WTC11 (cell line): ENCODE results near the gene HIF3A. TPM values are rescaled to one million over a fixed set of nuclear protein-coding genes. Genes with fewer than 3 reads are reported as not detected.
A peak's percentile ranks its signal among the peaks of the same experiment; 100 is the strongest.
"Not testable (repeated sequence)": the region's sequence is repeated elsewhere in the genome, so short reads cannot be mapped to it uniquely, and the experiment has no call there.

Experiments
- ATAC-seq: fragments of 200-7000 bp; cut with Tn5 transposase; 2 replicates; pipeline ENCODE4 v1.10.0; 2021; ENCODE audit warnings: mild to moderate bottlenecking, moderate library complexity
- CTCF ChIA-PET: fragments of 300-600 bp; sonication (Branson Sonifier 250); formaldehyde crosslinking; loops from one replicate; lab custom pipeline; 2021; ENCODE audit warnings: antibody characterized with exemption; lab: Charles Lee
- POLR2A ChIA-PET: fragments of 350-600 bp; sonication (Branson Sonifier 250); formaldehyde crosslinking; loops from one replicate; lab custom pipeline; 2021; ENCODE audit warnings: antibody characterized with exemption; lab: Charles Lee
- DNase-seq: peaks from one replicate; pipeline ENCODE4 v3.0.0; 2021; ENCODE audit warnings: low spot score
- H3K27ac Mint-ChIP-seq: 2 replicates; pipeline ENCODE4 v1.8.0; 2021; ENCODE audit warnings: mixed read lengths
- H3K27me3 Mint-ChIP-seq: 2 replicates; pipeline ENCODE4 v1.8.0; 2021; ENCODE audit warnings: low read depth, mild to moderate bottlenecking, moderate library complexity, mixed read lengths
- H3K36me3 Mint-ChIP-seq: 2 replicates; pipeline ENCODE4 v1.8.0; 2021; ENCODE audit warnings: mixed read lengths
- H3K4me1 Mint-ChIP-seq: 2 replicates; pipeline ENCODE4 v1.8.0; 2022; ENCODE audit warnings: mixed read lengths
- H3K4me3 Mint-ChIP-seq: 2 replicates; pipeline ENCODE4 v1.8.0; 2021; ENCODE audit warnings: mild to moderate bottlenecking, moderate library complexity, mixed read lengths
- H3K9me3 Mint-ChIP-seq: 2 replicates; pipeline ENCODE4 v1.8.0; 2021; ENCODE audit warnings: mixed read lengths
- ESRRA ChIP-seq: sonication (generic); formaldehyde crosslinking; IDR thresholded peaks from 2 replicates; pipeline ENCODE4 v1.8.1; 2022; ENCODE audit warnings: mild to moderate bottlenecking, missing genetic modification reagents, borderline replicate concordance
- IRF2 ChIP-seq: sonication (generic); formaldehyde crosslinking; IDR thresholded peaks from 2 replicates; pipeline ENCODE4 v1.8.0; 2022; ENCODE audit warnings: low read depth, missing genetic modification reagents, borderline replicate concordance
- KAT7 ChIP-seq: sonication (generic); formaldehyde crosslinking; IDR thresholded peaks from 2 replicates; pipeline ENCODE4 v1.8.1; 2023; ENCODE audit warnings: missing genetic modification reagents, mild to moderate bottlenecking, borderline replicate concordance
- MXD4 ChIP-seq: fragments of 250-450 bp; sonication (Bioruptor Pico); IDR thresholded peaks from 2 replicates; pipeline ENCODE4 v1.8.0; 2021; ENCODE audit warnings: mild to moderate bottlenecking, moderate library complexity, borderline replicate concordance
- NFATC4 ChIP-seq: fragments of 250-450 bp; sonication (Bioruptor Pico); IDR thresholded peaks from 2 replicates; pipeline ENCODE4 v1.9.0; 2021; ENCODE audit warnings: mild to moderate bottlenecking
- SOX15 ChIP-seq: fragments of 250-450 bp; sonication (Bioruptor Pico); IDR thresholded peaks from 2 replicates; pipeline ENCODE4 v1.9.0; 2021; ENCODE audit warnings: mild to moderate bottlenecking
- ZBTB21 ChIP-seq: sonication (generic); formaldehyde crosslinking; IDR thresholded peaks from 2 replicates; pipeline ENCODE4 v1.8.1; 2023; ENCODE audit warnings: mild to moderate bottlenecking, missing genetic modification reagents, borderline replicate concordance
- ZNF121 ChIP-seq: sonication (generic); formaldehyde crosslinking; IDR thresholded peaks from 2 replicates; pipeline ENCODE4 v1.8.0; 2023; ENCODE audit warnings: missing genetic modification reagents
- ZNF138 ChIP-seq: sonication (generic); formaldehyde crosslinking; conservative IDR thresholded peaks from 2 replicates; pipeline ENCODE4 v1.8.1; 2022; ENCODE audit warnings: mild to moderate bottlenecking, moderate library complexity, missing genetic modification reagents
- ZNF232 ChIP-seq: sonication (generic); formaldehyde crosslinking; IDR thresholded peaks from 2 replicates; pipeline ENCODE4 v1.8.0; 2022; ENCODE audit warnings: mild to moderate bottlenecking, missing genetic modification reagents
- ZNF416 ChIP-seq: fragments of 250-450 bp; sonication (Bioruptor Pico); IDR thresholded peaks from 2 replicates; pipeline ENCODE4 v1.9.0; 2021; ENCODE audit warnings: mild to moderate bottlenecking, inconsistent platforms
- total RNA-seq: library from RNA; stranded (reverse); gene quantifications from 3 replicates; pipeline ENCODE4 v1.2.3, GENCODE V29; 2021
- TF ChIP-seq, protein P1 (sequence below): sonication (generic); formaldehyde crosslinking; IDR thresholded peaks from 2 replicates; pipeline ENCODE4 v1.8.1; 2023; ENCODE audit warnings: mild to moderate bottlenecking, missing genetic modification reagents
- TF ChIP-seq, protein P2 (sequence below): sonication (generic); formaldehyde crosslinking; conservative IDR thresholded peaks from 2 replicates; pipeline ENCODE4 v1.8.1; 2023; ENCODE audit warnings: mild to moderate bottlenecking, low read depth, missing genetic modification reagents, moderate library complexity
- TF ChIP-seq, protein P3 (sequence below): fragments of 250-450 bp; sonication (Bioruptor Pico); IDR thresholded peaks from 2 replicates; pipeline ENCODE4 v1.9.0; 2021; ENCODE audit warnings: mild to moderate bottlenecking
- TF ChIP-seq, protein P4 (sequence below): sonication (generic); formaldehyde crosslinking; IDR thresholded peaks from 2 replicates; pipeline ENCODE4 v1.8.0; 2023; ENCODE audit warnings: missing genetic modification reagents
- TF ChIP-seq, protein P5 (sequence below): fragments of 250-450 bp; sonication (Bioruptor Pico); IDR thresholded peaks from 2 replicates; pipeline ENCODE4 v1.9.0; 2021; ENCODE audit warnings: moderate library complexity, mild to moderate bottlenecking, inconsistent platforms, borderline replicate concordance

Gene HIF3A
- total RNA-seq, 1 experiment from 2014 or later: 31.8 TPM

DNA sequence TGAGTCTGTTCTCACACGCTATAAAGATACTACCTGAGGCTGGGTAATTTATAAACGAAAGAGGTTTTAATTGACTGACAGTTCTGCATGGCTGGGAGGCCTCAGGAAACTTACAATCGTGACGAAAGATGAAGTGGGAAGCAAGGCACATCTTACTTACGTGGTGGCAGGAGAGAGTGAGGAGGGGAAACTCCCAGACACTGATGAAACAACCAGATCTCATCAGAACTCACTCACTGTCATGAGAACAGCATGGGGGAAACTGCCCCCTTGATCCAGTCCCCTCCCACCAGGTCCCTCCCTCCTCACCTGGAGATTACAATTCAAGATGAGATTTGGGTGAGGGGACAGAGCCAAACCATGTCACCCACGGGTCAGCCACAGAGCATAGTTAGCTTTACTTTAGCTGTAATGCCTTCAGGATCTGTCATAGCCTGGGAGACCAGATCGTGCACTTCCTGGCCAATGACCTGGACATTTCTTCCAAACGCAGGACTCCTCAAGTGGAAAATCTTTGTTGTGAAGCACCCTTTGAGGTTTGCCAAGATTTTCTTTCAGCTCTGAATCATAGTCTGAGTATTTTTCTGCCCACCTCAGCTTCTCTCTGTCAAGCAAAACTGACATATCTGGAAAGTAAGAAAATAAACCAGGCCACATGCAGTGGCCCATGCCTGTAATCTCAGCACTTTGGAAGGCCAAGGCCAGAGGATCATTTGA, 25.2 kb upstream of the HIF3A start:
- Mint-ChIP-seq H3K27ac (peak overlapping the region; percentile 75), H3K27me3 (no peaks in the 10 kb centered on the region; the same call in 1 of the 2 replicates), H3K4me1 (peaks cover 32% of the 10 kb centered on the region), H3K4me3 (no peak overlapping the region), H3K36me3 (no peaks in the 10 kb centered on the region), H3K9me3 (peaks cover 3% of the 10 kb centered on the region)
- no peak for DNase-seq
- POLR2A ChIA-PET: interaction anchor here (0.5 kb wide), 1 partner anchor 178 kb away, joined by 3 read pairs; no protein-coding TSS in a partner anchor
- 0 out of 2 replicates have a peak, but pooled peaks have one; percentile 20 for TF ChIP-seq ZBTB21 (CRISPR knock-in tag)
- no peak for TF ChIP-seq ZNF121 (CRISPR knock-in tag)
- CTCF ChIA-PET: interaction anchor here (1.7 to 2.9 kb wide), 3 partner anchors 9 to 193 kb away, joined by 3 to 17 read pairs (median 13); no protein-coding TSS in a partner anchor
- ATAC-seq: no peak

DNA sequence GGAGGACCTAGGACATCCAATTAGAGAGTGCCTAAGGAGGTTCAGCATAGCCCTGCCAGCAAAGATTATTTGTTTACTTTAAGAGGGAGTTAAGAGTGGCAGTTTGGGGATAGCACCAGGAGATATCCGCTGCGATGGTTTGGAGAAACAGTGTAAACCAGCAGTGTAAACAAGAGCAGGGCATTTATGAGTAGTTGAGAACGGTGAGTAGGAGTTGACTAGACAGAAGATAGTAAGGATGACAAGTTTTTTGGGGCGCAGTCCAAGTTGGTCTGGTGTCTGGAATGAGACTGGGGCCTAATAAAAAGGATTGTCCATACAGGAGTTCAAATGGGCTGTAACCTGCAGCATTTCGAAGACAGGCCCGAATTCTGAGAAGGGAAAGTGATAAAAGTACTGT, 22.9 kb upstream of the HIF3A start:
- H3K36me3 Mint-ChIP-seq, H3K27ac Mint-ChIP-seq, H3K27me3 Mint-ChIP-seq, H3K4me3 Mint-ChIP-seq, POLR2A ChIA-PET, CTCF ChIA-PET, DNase-seq, ATAC-seq: not testable (repeated sequence)
- Mint-ChIP-seq H3K4me1 (peaks cover 51% of the 10 kb centered on the region), H3K9me3 (peaks cover 13% of the 10 kb centered on the region)

DNA sequence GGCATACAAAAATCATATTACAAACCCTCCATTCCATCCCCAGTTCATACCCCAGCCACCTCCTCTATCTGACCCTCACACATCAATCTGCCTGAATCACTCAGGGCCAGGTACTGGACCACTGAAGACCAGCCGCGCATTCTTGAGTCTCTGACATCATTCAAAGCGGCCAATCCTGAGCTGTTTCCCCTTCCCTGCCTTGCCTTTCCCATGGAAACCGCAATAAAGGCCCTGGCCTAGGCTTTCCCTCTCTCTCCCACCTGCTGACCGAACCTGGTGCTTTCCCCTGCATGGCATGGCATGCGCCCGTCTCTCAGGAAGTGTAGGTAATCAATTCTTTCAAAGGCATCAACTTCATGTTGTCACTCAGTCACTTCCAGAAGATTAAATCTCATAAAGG, 17.7 kb upstream of the HIF3A start:
- H3K4me1 Mint-ChIP-seq: peaks cover 23% of the 10 kb centered on the region
- CTCF ChIA-PET: interaction anchor here (0.8 to 5.6 kb wide), 4 partner anchors 20 to 200 kb away, joined by 3 to 95 read pairs (median 12); partner anchors contain the start of gene HIF3A
- no peak for ATAC-seq

DNA sequence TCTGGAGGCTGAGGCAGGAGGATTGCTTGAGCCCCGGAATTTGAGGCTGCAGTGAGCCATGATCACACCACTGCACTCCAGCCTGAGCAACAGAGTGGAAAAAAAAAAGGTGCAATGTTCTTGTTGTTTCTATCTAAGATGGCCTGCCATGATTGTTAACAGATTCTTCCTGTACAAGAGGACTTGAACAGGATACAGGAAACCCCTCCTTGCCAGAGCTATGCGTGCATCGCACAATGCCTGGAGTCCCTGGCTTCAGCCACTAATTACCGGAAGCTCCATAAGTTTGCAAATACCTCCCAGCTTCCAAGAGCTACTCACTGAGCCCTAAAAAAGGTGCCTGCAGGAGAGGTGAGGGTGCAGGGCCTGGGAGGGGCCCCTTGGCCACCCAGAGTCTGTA, 13.1 kb upstream of the HIF3A start:
- CTCF ChIA-PET: interaction anchor here (5.6 kb wide), 1 partner anchor 15 kb away, joined by 95 read pairs; the partner anchor contains the start of gene HIF3A
- TF ChIP-seq MXD4 (CRISPR knock-in tag) (no peak), IRF2 (CRISPR knock-in tag) (no peak), ZNF232 (CRISPR knock-in tag) (no peak), ZNF138 (CRISPR knock-in tag) (no peak)
- TF ChIP-seq, protein P1, sequence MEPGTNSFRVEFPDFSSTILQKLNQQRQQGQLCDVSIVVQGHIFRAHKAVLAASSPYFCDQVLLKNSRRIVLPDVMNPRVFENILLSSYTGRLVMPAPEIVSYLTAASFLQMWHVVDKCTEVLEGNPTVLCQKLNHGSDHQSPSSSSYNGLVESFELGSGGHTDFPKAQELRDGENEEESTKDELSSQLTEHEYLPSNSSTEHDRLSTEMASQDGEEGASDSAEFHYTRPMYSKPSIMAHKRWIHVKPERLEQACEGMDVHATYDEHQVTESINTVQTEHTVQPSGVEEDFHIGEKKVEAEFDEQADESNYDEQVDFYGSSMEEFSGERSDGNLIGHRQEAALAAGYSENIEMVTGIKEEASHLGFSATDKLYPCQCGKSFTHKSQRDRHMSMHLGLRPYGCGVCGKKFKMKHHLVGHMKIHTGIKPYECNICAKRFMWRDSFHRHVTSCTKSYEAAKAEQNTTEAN (CRISPR knock-in tag): no peak
- TF ChIP-seq, all 79 proteins: peak for 0
- Mint-ChIP-seq H3K9me3 (no peaks in the 10 kb centered on the region), H3K36me3 (no peaks in the 10 kb centered on the region), H3K27me3 (no peaks in the 10 kb centered on the region), H3K27ac (no peak overlapping the region), H3K4me3 (no peak overlapping the region), H3K4me1 (peaks cover 7% of the 10 kb centered on the region)
- POLR2A ChIA-PET: no interaction called here
- ATAC-seq (no peak), DNase-seq (no peak)

More for the DNA sequence above, 17.7 kb upstream of the HIF3A start:
- DNase-seq: no peak
- peak overlapping the region; percentile 48 for H3K27ac Mint-ChIP-seq
- peaks cover 7% of the 10 kb centered on the region; the same call in 1 of the 2 replicates for H3K36me3 Mint-ChIP-seq
- peaks cover 13% of the 10 kb centered on the region for H3K9me3 Mint-ChIP-seq
- no peak for TF ChIP-seq ZNF416
- TF ChIP-seq, protein P2, sequence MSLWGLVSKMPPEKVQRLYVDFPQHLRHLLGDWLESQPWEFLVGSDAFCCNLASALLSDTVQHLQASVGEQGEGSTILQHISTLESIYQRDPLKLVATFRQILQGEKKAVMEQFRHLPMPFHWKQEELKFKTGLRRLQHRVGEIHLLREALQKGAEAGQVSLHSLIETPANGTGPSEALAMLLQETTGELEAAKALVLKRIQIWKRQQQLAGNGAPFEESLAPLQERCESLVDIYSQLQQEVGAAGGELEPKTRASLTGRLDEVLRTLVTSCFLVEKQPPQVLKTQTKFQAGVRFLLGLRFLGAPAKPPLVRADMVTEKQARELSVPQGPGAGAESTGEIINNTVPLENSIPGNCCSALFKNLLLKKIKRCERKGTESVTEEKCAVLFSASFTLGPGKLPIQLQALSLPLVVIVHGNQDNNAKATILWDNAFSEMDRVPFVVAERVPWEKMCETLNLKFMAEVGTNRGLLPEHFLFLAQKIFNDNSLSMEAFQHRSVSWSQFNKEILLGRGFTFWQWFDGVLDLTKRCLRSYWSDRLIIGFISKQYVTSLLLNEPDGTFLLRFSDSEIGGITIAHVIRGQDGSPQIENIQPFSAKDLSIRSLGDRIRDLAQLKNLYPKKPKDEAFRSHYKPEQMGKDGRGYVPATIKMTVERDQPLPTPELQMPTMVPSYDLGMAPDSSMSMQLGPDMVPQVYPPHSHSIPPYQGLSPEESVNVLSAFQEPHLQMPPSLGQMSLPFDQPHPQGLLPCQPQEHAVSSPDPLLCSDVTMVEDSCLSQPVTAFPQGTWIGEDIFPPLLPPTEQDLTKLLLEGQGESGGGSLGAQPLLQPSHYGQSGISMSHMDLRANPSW (CRISPR knock-in tag): no peak
- TF ChIP-seq, protein P3, sequence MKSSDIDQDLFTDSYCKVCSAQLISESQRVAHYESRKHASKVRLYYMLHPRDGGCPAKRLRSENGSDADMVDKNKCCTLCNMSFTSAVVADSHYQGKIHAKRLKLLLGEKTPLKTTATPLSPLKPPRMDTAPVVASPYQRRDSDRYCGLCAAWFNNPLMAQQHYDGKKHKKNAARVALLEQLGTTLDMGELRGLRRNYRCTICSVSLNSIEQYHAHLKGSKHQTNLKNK: no peak
- no peak for TF ChIP-seq IRF2 (CRISPR knock-in tag)
- TF ChIP-seq, protein P4, sequence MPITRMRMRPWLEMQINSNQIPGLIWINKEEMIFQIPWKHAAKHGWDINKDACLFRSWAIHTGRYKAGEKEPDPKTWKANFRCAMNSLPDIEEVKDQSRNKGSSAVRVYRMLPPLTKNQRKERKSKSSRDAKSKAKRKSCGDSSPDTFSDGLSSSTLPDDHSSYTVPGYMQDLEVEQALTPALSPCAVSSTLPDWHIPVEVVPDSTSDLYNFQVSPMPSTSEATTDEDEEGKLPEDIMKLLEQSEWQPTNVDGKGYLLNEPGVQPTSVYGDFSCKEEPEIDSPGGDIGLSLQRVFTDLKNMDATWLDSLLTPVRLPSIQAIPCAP (CRISPR knock-in tag): no peak
- TF ChIP-seq ESRRA (CRISPR knock-in tag): no peak
- TF ChIP-seq, protein P5, sequence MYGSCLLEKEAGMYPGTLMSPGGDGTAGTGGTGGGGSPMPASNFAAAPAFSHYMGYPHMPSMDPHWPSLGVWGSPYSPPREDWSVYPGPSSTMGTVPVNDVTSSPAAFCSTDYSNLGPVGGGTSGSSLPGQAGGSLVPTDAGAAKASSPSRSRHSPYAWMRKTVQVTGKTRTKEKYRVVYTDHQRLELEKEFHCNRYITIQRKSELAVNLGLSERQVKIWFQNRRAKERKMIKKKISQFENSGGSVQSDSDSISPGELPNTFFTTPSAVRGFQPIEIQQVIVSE: no peak
- no peak for TF ChIP-seq SOX15
- no peak for TF ChIP-seq NFATC4
- no peak for TF ChIP-seq KAT7 (CRISPR knock-in tag)
- TF ChIP-seq, all 79 proteins: peak for 0
- POLR2A ChIA-PET: no interaction called here
- Mint-ChIP-seq H3K27me3 (peaks cover 6% of the 10 kb centered on the region), H3K4me3 (no peak overlapping the region)
